ENCODE measurements around the gene ZNF227. TPM values are rescaled to one million over a fixed set of nuclear protein-coding genes. Genes with fewer than 3 reads are reported as not detected.
"Not testable (repeated sequence)": the region's sequence is repeated elsewhere in the genome, so short reads cannot be mapped to it uniquely, and the experiment has no call there.

ZNF227 gene
- total RNA-seq, 4 donors from 2014 or later = 8.5 to 24.0 (median 15.5) TPM

GRCh38 chr19:44202470-44202869 lies 9.9 kb upstream of the ZNF227 start:
- no peak for DNase-seq (ENCODE audit: low spot score in 2 of 2)
- TF ChIP-seq CTCF (IDR thresholded peaks at IDR 0.05) = no peak
- no peak for TF ChIP-seq POLR2AphosphoS5 (IDR thresholded peaks at IDR 0.05)
- TF ChIP-seq EP300 (IDR thresholded peaks at IDR 0.05) = no peak
- no peak for TF ChIP-seq POLR2A (IDR thresholded peaks at IDR 0.05)
- H3K4me1 ChIP-seq = peaks cover under 1% of the 10 kb centered on the region
- H3K36me3 ChIP-seq = no peaks in the 10 kb centered on the region
- H3K27ac ChIP-seq = no peak overlapping the region
- WGBS = 83% methylated on average over 1 of the region's 1 CpG
- no peak overlapping the region for H3K4me3 ChIP-seq
- H3K9me3 ChIP-seq = no peaks in the 10 kb centered on the region
- peaks cover 6% of the 10 kb centered on the region for H3K27me3 ChIP-seq

GRCh38 chr19:44202974-44203373 lies 9.4 kb upstream of the ZNF227 start:
- DNase-seq (ENCODE audit: low spot score in 2 of 2) = no peak
- Histone ChIP-seq H3K9me3 (no peaks in the 10 kb centered on the region), H3K27ac (no peak overlapping the region), H3K4me1 (peaks cover 5% of the 10 kb centered on the region), H3K4me3 (no peak overlapping the region), H3K27me3 (peaks cover 6% of the 10 kb centered on the region), H3K36me3 (no peaks in the 10 kb centered on the region)
- 92% methylated on average over 2 of the region's 2 CpGs for WGBS
- TF ChIP-seq POLR2AphosphoS5 (IDR thresholded peaks at IDR 0.05) (no peak), EP300 (IDR thresholded peaks at IDR 0.05) (no peak), CTCF (IDR thresholded peaks at IDR 0.05) (no peak), POLR2A (IDR thresholded peaks at IDR 0.05) (no peak)

- H3K36me3 ChIP-seq; DNase-seq (ENCODE audit: low spot score in 2 of 2); H3K27me3 ChIP-seq; H3K9me3 ChIP-seq; H3K4me3 ChIP-seq; H3K27ac ChIP-seq: not testable (repeated sequence)
- WGBS = 92% methylated on average over 11 of the region's 31 CpGs
- peaks cover 10% of the 10 kb centered on the region for H3K4me1 ChIP-seq
Measured at GRCh38 chr19:44203877-44204276, 8.5 kb upstream of the ZNF227 start.

DNA sequence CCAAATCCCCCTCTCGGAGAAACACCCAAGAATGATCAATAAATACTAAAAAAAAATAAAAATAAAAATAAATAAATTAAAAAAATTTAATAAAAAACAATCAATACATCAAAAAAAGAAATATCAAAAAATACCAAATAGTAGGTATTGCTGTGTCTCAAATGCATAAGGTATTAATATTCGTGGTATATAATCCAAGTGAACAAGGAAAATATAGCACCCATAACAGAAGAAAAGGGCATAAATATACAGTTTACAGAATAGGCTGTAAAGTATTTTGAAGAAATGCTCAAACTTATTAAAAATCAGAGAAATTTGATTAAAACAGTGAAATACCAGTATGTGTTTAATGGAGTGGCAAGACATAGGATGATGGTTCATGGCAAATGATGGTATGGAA lies 7.6 kb upstream of the ZNF227 start:
- TF ChIP-seq EP300 (IDR thresholded peaks at IDR 0.05) = no peak
- no peak for TF ChIP-seq POLR2A (IDR thresholded peaks at IDR 0.05)
- no peak for TF ChIP-seq CTCF (IDR thresholded peaks at IDR 0.05)
- TF ChIP-seq POLR2AphosphoS5 (IDR thresholded peaks at IDR 0.05) = no peak
- WGBS = 81% methylated on average over 2 of the region's 2 CpGs
- peaks cover 10% of the 10 kb centered on the region for H3K4me1 ChIP-seq
- H3K27ac ChIP-seq = no peak overlapping the region
- DNase-seq (ENCODE audit: low spot score in 2 of 2) = no peak
- H3K9me3 ChIP-seq = no peaks in the 10 kb centered on the region
- H3K27me3 ChIP-seq = peaks cover 6% of the 10 kb centered on the region
- H3K4me3 ChIP-seq = no peak overlapping the region
- H3K36me3 ChIP-seq = no peaks in the 10 kb centered on the region

- H3K4me1 ChIP-seq = peaks cover 14% of the 10 kb centered on the region
- peak; percentile 92 for DNase-seq (ENCODE audit: low spot score in 2 of 2)
- H3K27ac ChIP-seq = peak overlapping the region; percentile 85
- TF ChIP-seq POLR2A (IDR thresholded peaks at IDR 0.05) (no peak), POLR2AphosphoS5 (IDR thresholded peaks at IDR 0.05) (peak in 2 of 3 donors; percentile 40 to 55), EP300 (IDR thresholded peaks at IDR 0.05) (no peak)
- peak overlapping the region; percentile 81 for H3K4me3 ChIP-seq
- H3K36me3 ChIP-seq = no peaks in the 10 kb centered on the region
- H3K27me3 ChIP-seq = peaks cover 6% of the 10 kb centered on the region
- WGBS = 4% methylated on average over 26 of the region's 26 CpGs
- no peaks in the 10 kb centered on the region for H3K9me3 ChIP-seq
Measured at GRCh38 chr19:44207126-44207803, 5.1 kb upstream of the ZNF227 start.

DNA sequence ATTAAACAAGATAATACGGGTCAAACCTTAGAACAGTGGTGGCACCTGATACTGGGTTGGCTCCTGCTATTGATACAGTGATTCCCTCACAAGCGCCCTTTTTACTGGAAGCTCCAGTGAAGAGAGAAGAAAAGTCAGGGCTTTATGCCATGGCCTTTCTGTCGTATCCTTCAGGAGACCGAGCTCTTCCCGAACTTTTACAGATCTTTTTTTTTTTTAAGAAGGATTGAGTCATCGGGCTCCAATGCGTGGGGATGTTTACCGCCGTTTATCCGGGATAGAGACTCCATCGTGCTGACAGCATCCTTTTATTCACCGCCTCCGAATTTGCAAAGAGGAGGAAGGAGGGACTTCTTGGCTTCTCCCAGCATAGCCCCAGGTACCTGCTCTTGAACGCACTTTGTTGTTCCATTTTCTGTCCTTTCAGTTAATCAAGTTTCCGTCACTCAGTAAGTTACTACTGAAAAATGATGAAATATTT lies 574 bp downstream of the ZNF227 start:
- no peak for DNase-seq (ENCODE audit: low spot score in 2 of 2)
- Histone ChIP-seq H3K4me3 (peak overlapping the region; percentile 89), H3K4me1 (peaks cover 22% of the 10 kb centered on the region), H3K27ac (peak overlapping the region; percentile 85), H3K27me3 (no peaks in the 10 kb centered on the region), H3K9me3 (peaks cover 4% of the 10 kb centered on the region), H3K36me3 (peaks cover 21% of the 10 kb centered on the region)
- TF ChIP-seq EP300 (IDR thresholded peaks at IDR 0.05) (no peak), POLR2AphosphoS5 (IDR thresholded peaks at IDR 0.05) (no peak), CTCF (IDR thresholded peaks at IDR 0.05) (no peak), POLR2A (IDR thresholded peaks at IDR 0.05) (no peak)
- WGBS = 3% methylated on average over 15 of the region's 15 CpGs

GRCh38 chr19:44219926-44220325 lies 7.6 kb downstream of the ZNF227 start:
- H3K4me1 ChIP-seq; H3K27ac ChIP-seq; H3K27me3 ChIP-seq; H3K4me3 ChIP-seq; DNase-seq (ENCODE audit: low spot score in 2 of 2); H3K9me3 ChIP-seq: not testable (repeated sequence)
- peaks cover 38% of the 10 kb centered on the region for H3K36me3 ChIP-seq
- WGBS = 97% methylated on average over 3 of the region's 3 CpGs

GRCh38 chr19:44220761-44221160 lies 8.4 kb downstream of the ZNF227 start:
- 100% methylated on average over 6 of the region's 6 CpGs for WGBS
- H3K27me3 ChIP-seq; H3K4me1 ChIP-seq; H3K27ac ChIP-seq; H3K4me3 ChIP-seq; DNase-seq (ENCODE audit: low spot score in 2 of 2); H3K9me3 ChIP-seq: not testable (repeated sequence)
- H3K36me3 ChIP-seq = peaks cover 37% of the 10 kb centered on the region

GRCh38 chr19:44221291-44221690 lies 9.0 kb downstream of the ZNF227 start:
- H3K9me3 ChIP-seq; H3K4me1 ChIP-seq; DNase-seq (ENCODE audit: low spot score in 2 of 2); H3K4me3 ChIP-seq; H3K27me3 ChIP-seq; H3K27ac ChIP-seq: not testable (repeated sequence)
- H3K36me3 ChIP-seq = peaks cover 42% of the 10 kb centered on the region
- 100% methylated on average over 1 of the region's 3 CpGs for WGBS

All from suprapubic skin (tissue), 4 donors.